ENCODE data around the gene EMX1.

The EMX1 gene

DNA sequence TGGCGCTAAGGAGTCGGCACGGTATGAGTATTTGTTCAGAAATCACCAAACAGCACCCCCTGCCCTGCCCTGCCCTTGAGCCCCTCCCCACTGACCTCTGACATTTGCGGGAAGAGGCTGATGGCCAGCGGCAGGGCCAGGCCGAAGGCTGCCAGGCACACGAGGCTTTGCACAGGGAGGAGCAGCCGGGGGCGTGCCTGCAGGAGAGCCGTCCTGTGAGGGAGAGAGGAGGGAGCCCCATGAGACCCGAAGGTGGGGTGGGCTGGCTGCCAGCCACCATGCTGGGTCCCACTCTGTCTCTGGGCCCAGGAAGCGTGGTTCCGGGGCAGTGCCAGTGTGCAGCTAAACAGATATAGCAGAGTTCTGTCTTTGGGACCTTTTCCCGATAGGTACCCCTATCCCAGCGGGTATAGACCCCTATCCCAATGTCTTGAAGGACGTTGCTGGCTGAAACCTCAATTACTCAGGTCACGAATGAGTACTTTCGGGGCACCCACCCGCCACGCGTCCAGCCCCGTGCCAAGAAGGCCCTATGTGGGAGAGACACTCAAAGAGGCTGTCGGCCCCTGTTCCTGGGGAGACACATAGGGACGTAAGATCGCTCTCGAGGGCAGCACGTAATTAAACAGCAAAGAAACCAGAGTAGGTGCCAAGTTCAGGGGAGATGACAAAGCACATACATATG, 43.9 kb downstream of the EMX1 start:
- DNase-seq = no peak

GRCh38 chr2:72961853-72962468, 44.6 kb downstream of the EMX1 start:
- no peak for DNase-seq

GRCh38 chr2:72962911-72963310, 45.6 kb downstream of the EMX1 start:
- DNase-seq = no peak

DNA sequence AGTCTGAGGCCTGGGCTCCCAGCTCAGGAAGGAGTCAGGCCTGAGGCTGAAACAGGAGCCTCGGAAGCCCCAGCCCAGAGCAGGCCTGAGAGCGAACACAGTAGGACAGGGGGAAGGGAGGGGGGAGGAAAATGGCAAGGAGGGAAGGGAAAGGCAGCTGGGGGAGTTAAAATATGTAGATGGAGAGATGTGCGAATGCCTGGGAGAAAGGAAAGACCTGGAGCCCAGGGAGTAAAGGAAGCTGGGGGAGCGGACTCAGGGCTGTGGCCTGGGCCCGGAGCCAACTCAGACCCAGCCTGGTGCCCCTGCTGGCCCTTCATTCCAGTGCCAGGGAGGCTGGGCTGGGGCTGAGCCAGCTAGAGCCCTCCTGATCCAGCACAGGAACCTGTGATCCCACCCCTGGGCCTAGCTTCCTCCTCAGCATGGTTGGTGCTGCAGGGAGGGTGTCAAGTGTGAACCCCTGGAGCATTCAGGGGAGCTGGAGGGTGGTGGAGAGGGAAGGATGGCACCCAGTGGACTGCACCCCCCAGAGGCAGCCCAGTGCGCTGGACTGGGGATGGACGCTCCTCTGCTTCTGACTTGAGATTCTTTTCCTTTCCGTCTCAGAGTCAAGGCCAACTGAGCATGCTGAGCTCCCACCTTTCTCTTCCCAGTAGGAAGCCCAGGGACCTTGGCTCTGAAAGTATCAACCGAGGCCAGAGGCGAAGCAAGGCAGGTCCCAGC, 46.3 kb downstream of the EMX1 start:
- peak; percentile 21 for DNase-seq

DNA sequence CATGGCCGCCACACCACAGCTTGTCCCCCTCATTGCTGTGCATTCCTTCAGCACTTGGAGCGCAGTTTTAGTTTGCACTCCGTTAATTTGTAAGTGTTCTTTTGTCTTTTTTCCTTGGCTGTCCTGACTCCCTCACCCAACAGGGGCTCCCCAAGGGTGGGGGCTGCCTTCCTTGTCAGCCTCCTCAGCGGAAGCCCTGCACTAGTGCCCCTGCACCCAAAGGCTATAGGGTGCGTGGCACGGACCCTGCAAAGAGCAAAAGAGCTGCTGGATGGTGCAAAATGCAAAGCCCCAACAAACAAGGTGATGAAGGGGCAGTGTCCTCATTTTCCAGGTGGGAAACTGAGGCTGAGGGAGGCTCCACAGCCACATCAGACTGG, 46.8 kb downstream of the EMX1 start:
- DNase-seq = no peak

DNA sequence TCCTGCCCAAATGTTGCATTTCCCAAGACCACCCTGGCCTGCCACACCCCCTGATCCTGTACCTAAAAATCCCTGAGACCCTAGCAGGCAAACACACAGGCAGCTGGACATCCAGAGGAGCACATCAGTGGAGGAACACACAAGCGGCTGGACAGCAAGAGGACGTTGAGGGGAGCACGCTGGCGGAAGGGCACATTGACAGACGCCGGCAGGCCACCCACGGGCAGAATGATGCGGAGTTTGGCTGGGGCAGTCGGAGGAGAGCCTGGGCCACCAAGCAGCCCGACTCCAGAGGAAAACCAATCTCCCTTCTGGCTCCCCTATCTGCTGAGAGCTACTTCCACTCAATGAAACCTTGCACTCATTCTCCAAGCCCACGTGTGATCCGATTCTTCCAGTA, 47.7 kb downstream of the EMX1 start:
- DNase-seq = no peak

DNA sequence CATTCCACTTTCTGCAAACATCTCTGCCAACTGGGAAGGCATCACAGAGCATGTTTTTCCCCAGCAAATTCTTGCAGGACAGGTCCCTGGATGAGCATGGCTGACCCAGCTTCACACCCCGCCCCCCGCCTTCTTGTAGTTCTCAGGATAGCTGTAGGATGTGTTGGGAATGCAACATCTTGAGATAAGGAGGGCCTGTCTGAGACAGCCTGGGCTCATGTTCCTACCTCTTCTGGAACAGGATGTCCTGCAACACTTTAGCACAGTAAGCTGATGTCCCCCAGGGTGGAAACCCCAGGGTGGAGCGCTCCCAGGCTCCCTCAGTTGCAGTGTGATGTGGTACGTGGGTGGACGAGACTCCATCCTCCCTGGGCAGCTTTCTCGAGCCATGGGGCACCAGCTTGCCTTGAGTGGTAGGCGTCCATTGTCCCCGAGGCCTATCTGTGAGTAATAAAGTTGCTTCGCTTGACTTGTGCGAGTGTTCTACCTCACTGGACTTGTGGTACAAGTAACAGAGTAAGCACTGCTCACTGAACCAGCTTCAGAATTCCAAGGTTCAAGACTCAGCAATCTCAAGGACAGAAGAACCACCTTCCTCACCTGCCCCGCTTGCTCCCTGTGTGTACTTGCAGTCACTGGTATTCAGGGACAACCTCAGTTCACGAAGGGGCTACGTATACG, 48.6 kb downstream of the EMX1 start:
- no peak for DNase-seq

- no peak for DNase-seq
Observed at GRCh38 chr2:72968286-72968685, 51.0 kb downstream of the EMX1 start.

GRCh38 chr2:72969706-72970105, 52.4 kb downstream of the EMX1 start:
- DNase-seq = no peak

DNA sequence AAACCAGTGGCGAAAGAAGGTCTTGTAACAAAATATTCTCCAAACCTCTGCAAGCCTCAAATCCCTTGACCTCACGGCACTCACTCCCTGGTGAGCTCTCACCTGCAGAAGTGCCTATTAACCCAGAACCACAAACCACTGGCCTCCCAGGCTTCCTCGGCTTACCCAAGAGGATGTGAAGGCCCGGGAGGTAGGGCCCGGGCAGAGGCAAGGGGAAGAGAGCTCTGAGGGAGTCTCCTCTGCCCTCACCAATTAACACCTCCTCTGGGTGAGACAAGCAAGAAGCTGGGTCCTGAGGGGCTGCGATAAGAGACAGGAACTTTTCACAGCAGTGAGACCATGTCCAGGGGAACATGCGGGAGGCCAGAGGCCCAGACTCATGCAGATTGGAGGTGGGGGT, 53.7 kb downstream of the EMX1 start:
- DNase-seq = no peak

DNA sequence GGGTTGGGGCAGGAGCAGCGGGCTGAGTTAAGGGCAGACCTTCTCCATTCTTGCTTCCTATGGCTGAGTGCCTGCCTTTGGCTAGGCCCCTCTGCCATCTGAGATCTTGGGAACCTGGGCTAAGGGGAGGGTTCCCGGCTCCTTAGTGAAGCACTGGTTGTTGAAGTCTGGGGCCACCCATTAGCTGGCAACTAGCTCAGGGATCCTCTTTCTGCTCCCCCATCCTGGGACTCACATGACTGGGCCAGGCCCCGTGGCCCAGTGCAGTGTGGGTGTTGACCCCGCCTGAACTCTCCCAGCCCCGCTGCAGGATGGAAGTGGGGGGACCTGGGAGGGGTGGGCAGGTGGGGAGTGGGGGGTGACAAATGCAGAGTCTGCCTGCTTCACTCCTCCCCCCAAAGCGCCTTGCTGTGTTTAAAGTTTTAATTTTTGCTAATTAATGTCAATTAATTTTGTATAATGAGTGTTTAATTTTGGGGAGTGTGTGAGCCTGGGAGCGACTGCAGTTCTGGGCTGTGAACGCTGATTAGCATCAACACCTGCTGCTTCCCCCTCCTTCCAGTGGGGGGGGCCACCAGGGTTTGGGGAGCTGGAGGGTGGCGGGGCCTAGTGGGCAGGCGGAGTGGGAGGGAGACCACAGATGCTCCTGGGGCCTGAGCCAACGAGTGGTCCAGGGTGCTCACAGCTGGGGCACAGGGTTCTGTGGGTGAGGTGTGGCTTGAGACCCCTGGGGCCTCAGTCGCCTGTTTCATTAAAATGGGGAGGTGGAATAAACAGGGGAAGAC, 55.2 kb downstream of the EMX1 start:
- no peak for DNase-seq

- no peak for DNase-seq
Observed at GRCh38 chr2:72973137-72973535, 55.8 kb downstream of the EMX1 start.

DNA sequence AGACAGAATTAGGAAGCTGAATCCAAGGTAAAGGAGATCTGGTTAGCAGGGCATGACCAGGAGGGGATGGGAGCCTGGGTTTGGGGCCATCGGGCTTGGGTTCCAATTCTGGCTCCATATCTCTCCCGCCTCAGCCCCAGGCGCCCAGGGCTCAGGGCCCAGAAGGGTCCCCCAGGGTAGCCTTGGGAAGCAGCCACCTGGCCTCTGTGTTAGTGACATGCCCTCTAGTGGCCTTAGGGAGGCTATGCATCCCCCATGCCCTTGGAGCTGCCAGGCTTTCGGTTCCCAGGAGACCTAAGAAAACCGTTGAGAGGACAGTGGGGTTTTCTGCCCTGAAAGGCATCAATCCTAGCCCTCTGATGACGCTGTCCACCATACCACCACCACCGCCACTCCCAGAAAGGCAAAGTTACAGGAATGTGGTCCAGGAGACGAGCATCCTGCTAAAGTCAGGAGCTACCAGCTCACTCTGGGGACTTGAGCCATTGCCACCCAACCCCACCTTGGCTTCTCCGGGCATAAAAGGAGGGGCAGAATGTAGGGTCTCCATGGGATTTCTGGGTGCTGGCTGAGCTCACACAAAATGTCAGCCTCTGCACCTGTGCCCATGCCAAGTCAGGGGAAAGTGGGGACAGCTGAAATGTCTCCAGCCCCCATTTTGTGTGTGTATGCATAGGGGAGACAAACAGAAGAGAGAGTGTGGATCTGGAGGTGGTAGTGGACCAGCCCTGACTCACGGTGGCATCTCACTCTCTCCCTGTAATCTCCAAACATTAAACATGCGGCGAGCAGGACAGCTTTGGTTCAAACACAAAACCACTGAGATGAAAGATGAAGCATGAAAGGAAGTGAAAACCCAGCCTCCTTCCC, 56.5 kb downstream of the EMX1 start:
- peak; percentile 82 for DNase-seq

DNA sequence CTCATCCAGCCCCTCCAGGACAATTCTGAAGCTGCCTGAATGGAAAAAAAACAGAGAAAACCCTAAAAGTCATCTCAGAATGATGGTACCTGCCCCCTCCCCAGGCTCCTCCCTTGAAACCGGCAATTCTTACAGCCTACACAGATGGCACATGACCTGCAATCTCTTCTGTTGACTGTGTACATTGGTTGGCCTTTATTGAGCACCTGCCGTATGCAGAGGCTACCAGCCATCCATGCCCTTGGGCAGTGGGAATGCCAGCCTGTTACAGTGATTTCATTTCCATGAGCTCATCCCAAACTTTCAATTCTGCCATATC, 57.1 kb downstream of the EMX1 start:
- DNase-seq = no peak

- DNase-seq = no peak
Observed at GRCh38 chr2:72975017-72975416, 57.7 kb downstream of the EMX1 start.

- no peak for DNase-seq
Observed at GRCh38 chr2:72979896-72980295, 62.6 kb downstream of the EMX1 start.

- DNase-seq = no peak
Observed at GRCh38 chr2:72980535-72981217, 63.4 kb downstream of the EMX1 start.

- no peak for DNase-seq
Observed at GRCh38 chr2:72981536-72981935, 64.2 kb downstream of the EMX1 start.

GRCh38 chr2:72982219-72982618, 64.9 kb downstream of the EMX1 start:
- no peak for DNase-seq

- DNase-seq = no peak
Observed at GRCh38 chr2:72982781-72983499, 65.6 kb downstream of the EMX1 start.

Data from eye (tissue), 1 donor.